ENCODE results near the gene CSF2RB. TPM values are rescaled to one million over a fixed set of nuclear protein-coding genes. Genes with fewer than 3 reads are reported as not detected.

The CSF2RB gene
- total RNA-seq, 1 donor from 2014 or later: under 0.01 TPM

DNA sequence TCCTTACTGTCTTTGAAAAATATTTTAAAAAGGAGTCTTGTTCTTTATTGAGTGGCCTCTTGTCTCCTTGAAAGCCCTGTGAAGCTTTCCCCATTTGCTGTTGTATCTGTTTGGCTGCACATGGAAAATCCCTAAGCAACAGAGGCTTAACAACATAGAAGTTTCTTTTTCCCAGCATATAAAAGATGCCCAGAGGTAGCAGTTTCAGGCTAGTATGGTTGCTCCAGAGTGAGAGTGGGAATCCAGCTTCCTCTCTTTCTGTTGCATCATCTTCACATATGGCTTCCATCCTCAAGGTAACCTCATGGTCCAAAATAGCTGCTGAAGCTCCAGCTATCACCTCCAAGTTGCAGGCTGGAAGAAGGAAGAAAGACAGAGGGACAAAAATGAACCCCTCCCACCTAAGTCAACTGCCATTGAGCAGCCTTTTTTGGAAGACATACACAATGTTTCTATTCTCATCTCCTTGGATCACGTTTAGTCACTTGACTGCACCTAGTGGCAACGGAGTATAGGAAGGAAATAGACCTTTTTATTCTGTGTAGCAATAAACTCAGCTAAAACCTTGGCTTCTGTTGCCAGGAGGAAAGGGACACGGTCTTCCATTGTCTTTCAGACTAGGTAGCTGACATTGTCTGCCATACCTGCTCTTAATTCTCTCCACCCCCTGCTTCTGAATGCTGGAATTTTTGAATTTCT, 5.3 kb downstream of the CSF2RB start:
- TF ChIP-seq, protein P1, sequence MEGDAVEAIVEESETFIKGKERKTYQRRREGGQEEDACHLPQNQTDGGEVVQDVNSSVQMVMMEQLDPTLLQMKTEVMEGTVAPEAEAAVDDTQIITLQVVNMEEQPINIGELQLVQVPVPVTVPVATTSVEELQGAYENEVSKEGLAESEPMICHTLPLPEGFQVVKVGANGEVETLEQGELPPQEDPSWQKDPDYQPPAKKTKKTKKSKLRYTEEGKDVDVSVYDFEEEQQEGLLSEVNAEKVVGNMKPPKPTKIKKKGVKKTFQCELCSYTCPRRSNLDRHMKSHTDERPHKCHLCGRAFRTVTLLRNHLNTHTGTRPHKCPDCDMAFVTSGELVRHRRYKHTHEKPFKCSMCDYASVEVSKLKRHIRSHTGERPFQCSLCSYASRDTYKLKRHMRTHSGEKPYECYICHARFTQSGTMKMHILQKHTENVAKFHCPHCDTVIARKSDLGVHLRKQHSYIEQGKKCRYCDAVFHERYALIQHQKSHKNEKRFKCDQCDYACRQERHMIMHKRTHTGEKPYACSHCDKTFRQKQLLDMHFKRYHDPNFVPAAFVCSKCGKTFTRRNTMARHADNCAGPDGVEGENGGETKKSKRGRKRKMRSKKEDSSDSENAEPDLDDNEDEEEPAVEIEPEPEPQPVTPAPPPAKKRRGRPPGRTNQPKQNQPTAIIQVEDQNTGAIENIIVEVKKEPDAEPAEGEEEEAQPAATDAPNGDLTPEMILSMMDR (conservative IDR thresholded peaks at IDR 0.05; ENCODE audit: low read depth, low read length): no peak
- no peak overlapping the region for H3K4me3 ChIP-seq (ENCODE audit: low read depth, low read length)
- DNase-seq (ENCODE audit: low read depth): no peak

DNA sequence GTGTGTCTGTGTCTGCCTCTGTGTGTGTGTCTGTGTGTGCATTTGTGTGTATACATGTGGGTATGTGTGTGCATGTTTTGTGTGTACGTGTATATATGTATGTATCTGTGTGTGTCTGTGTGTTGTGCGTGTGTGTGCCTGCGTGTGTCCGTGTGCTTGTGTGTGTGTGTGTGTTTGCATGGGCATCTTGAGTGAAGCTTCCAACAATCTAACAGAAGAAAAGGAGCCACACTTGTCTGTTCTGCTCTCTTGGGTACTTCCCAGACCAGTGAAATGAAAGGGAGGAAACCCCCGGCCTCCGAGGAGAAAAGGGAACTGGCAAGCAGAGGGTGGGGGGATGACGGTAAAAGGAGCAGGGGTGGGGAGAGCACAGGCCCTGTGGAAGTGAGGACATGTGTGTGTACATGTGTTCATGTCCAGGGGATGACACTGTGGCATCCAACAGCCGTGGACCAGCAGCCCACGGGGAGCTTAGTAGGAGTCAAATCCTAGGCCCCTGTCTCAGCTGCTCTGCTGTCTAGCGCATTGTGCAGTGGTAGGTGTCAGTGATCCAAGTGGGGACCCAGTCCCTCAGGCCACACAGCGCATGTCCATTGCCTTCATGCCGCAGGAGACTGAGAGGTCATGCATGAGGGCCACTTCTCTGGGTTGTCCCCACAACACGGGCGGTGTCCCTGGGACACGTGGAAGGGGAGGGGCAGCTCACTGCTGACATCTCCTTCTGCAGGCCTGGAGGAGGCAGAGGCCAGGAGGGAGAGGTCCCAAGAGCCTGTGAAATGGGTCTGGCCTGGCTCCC, 8.1 kb downstream of the CSF2RB start:
- TF ChIP-seq, protein P1 (conservative IDR thresholded peaks at IDR 0.05; ENCODE audit: low read depth, low read length): no peak
- DNase-seq (ENCODE audit: low read depth): no peak
- no peak overlapping the region for H3K4me3 ChIP-seq (ENCODE audit: low read depth, low read length)

DNA sequence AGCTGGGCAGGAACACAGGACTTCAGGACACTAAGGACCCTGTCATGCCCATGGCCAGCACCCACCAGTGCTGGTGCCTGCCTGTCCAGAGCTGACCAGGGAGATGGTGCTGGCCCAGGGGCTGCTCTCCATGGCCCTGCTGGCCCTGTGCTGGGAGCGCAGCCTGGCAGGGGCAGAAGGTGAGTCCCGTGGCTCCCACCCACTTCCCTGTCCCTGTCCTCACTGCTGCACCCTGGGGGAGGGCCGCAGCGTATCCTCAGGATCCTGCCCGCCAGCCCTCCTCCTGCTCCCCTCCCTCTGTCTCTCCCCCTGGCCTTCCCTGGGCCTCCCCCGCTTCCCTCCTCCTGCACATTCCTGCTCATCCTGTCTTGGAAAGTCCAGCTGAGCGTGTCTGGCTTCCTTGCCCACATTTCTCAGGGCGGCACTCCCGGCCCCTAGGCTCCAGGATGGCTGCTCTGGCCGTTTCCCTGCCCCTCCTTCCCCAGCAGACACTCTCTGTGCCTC, 8.7 kb downstream of the CSF2RB start:
- DNase-seq (ENCODE audit: low read depth): no peak
- no peak overlapping the region for H3K4me3 ChIP-seq (ENCODE audit: low read depth, low read length)
- TF ChIP-seq, protein P1 (conservative IDR thresholded peaks at IDR 0.05; ENCODE audit: low read depth, low read length): no peak

GRCh38 chr22:36922711-36923110, 9.3 kb downstream of the CSF2RB start:
- TF ChIP-seq, protein P1 (conservative IDR thresholded peaks at IDR 0.05; ENCODE audit: low read depth, low read length): no peak
- no peak for DNase-seq (ENCODE audit: low read depth)
- no peak overlapping the region for H3K4me3 ChIP-seq (ENCODE audit: low read depth, low read length)

- TF ChIP-seq, protein P1 (conservative IDR thresholded peaks at IDR 0.05; ENCODE audit: low read depth, low read length): no peak
- no peak overlapping the region for H3K4me3 ChIP-seq (ENCODE audit: low read depth, low read length)
- no peak for DNase-seq (ENCODE audit: low read depth)
Measured at GRCh38 chr22:36923131-36923788, 9.8 kb downstream of the CSF2RB start.

- TF ChIP-seq, protein P1 (conservative IDR thresholded peaks at IDR 0.05; ENCODE audit: low read depth, low read length): no peak
- no peak overlapping the region for H3K4me3 ChIP-seq (ENCODE audit: low read depth, low read length)
- DNase-seq (ENCODE audit: low read depth): no peak
Measured at GRCh38 chr22:36924151-36924698, 10.8 kb downstream of the CSF2RB start.
